NCI-H2107 treated with DMSO at 0.1 percent for 48 hours (cell line): ENCODE results near the gene TMED9.
"Not testable (repeated sequence)": the region's sequence is repeated elsewhere in the genome, so short reads cannot be mapped to it uniquely, and the experiment has no call there.

ENCODE experiments used
- DNase-seq: peaks from one replicate; lab custom pipeline; 2025; ENCODE audit not compliant: unreplicated experiment; lab: John Stamatoyannopoulos, UW

Gene TMED9

DNA sequence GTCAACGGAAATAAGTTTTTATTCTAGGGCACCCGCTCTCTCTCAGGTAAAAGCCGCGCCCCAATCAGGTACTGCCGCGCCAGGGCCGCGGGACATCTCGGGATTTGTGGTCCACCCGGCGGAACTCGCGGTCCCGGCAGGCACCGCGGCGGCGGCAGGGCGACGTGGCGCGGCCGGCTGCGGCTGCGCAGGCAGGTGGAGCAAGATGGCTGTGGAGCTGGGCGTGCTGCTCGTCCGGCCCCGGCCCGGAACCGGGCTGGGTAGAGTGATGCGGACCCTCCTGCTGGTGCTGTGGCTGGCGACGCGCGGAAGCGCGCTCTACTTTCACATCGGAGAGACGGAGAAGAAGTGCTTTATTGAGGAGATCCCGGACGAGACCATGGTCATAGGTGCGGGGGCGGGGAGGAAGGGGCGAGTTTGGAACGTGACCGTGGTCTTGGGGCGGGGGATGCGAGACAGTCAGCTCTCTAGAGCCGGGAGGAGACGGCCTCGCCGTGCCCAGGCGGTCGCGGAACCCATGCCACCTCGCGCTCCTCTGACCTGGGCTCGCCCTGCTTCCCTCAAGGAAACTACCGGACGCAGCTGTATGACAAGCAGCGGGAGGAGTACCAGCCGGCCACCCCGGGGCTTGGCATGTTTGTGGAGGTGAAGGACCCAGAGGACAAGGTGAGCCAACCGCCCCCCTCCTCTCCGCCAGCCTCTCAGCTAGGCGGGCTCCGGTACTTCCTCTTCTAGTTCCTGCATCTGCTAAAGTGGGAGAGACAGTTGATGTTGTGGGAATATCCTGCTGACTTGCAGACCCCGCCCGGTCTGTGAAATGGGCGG is at the start of gene TMED9:
TMED9 (plus strand) TSS at position 194 of the 825 bp plus-strand sequence; CDS start at position 206, 12 bp downstream.
- peak; percentile 33 for DNase-seq

DNA sequence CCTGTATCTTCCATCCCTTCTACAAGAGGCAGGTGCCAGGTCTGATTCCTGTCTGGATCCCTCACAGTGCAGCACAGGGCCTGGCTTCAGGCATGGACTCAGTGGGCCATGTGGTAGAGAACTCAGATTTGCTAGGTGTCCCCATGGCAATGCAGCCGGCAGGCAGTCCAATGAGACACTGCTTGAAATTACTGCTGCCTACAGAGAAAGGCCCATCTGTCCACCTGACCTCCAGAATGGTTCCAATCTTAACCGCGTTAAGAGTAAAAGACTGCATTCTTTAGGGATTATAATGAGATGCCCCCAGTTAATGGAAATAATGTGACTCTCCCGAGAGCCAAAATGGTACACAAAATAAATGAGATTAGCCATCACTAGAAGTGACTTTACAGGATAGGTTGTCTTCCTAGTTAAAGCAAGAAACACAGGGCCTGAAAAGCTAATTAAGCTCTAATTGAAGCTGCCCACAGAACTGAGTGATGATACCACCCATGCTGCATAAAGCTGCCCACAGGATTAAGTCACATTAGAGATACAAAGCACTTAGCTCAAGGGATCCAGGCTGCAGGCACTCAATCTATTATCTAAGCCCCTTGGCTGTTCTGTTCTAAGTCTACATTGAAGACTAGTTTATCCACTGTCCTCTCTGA is 49.1 kb upstream of the TMED9 start:
- no peak for DNase-seq

DNA sequence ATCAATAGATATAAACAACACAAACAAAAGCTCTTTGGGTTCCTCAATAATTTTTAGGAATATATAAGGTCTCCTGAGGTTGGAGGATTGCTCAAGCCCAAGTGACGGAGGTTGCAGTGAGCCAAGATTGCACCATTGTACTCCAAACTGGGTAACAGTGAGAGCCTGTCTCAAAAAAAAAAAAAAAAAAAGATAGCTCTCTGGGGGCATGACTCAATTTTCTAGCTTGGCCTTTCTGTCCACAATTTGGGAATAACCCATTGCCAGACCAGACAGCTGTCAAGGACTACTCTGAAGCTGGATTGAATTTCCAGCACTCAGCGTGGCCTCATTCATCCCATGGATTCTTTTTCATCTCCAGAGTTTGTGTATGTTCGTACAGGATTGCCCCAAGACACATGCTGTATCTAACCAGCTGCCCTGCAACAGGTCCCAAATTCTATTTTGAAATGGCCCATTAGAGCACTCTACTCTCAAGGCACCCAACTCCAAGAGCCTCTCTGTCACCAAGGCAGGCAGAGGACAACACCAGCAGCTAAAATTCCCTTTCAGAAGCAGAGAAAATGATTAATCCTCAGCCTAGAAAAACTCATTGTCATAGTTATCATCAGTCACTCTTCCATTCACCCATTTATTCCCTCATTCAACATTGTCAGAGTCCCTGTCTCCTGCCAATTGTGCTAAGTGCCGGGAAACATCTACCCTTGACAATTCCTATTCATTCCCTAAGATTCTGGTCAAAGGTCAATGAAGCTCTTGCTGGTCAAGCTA is 46.3 kb upstream of the TMED9 start:
- peak; percentile 26 for DNase-seq

DNA sequence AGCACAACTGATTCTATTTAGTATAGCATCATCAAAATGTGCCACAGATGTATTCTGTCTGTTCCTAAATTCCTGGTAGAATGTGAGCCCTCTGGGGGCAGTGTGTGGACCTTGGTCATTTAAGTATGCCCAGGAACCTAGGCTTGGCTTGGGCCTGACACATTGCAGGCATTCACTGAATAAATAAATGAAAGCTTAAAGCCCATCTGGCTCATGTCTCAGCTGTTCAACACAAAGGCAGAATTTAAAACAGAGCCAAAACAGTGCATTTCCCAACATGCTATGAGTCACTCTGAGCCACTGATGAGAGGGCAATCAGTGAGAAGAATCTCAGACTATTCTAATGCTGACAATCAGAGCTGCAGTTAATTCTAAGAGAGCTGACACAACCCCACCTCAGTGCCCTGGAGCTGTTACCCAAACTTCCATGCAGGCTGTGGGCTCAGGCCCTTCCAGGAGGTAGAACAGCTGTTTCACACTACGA is 45.7 kb upstream of the TMED9 start:
- DNase-seq, result no peak

DNA sequence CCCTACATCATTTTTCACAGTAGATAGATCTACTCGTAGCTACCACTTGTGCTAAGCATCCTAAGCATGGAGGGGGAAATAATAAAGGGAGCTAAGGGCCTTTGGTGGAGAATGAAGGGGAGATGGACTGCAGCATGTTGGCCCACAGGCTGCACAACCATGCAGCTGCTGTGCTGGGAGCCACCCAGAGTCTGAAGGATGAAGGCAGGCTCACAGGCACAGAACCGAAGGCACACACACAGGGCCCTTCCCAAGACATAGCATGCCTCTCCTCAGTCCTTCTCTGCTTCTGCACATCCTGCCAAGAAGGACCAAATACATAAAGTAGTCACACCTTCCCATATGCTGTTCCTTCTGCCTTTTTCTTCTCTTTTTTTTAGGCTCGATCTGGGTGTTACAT is 44.3 kb upstream of the TMED9 start:
- no peak for DNase-seq

DNA sequence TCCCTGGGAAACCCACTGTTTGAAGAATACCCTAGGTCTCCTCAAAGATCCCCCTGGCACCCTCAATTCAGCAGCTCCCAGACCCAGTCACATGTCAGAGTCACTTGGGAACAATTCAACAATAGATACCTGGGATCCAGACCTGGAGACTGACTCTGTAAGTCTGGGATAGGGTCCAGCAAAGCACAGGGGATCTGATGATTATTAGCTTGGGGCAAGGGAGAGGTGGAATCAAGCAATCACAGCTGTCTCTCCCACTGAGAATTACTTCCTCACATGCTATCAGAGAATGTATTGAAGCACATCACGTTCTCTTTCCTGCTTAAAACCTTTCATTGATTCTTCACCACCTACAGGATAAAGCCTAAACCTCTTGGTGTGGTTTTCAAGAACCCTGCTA is 43.5 kb upstream of the TMED9 start:
- no peak for DNase-seq

DNA sequence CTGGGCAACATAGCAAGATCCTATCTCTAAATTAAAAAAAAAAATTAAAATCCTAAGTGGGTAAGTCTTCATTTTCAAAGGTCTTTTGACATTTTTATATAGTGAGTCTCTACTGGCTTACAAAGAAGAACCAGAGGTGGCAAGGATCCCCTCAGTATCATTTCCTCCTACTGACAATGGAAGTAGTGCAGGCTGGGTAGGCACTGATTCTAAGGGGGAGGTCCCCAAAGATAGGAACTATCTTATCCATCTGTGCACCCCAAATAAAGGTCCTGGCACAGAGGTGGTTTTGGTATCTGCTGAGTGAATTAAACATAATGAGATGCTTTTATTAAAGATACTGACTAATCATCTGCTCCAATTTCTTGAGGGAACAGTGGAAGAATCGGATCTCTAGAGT is 41.9 kb upstream of the TMED9 start:
- no peak for DNase-seq

DNA sequence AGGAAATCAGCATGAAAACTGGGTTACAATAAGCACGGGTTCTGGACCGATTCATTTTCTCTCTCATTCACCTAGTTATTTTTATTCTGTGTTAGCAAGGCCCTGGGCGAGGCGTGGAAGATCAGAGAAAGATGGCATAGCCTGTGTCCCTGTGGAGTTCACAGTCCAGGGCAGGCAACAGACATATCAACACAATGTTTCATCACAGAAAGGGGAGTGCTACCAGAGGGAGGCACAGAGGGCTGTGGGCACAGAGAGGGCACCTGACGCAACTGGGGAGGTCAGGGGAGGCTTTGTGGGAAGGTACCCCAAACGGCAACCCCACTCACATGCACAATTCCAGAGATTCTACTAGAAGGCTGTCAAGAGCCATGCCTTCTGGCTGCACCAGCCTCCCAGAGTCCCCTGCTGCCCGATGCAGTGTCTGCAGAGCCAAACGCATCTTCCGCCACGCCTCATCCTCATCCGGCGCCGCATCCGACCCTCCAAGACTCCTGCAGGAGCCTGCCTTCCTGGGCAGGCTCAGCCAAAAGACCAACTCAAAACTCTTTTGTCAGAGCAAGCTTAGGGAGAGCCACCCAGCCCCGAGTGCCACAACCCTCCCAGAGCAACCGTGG is 39.1 kb upstream of the TMED9 start:
- DNase-seq, result no peak

DNA sequence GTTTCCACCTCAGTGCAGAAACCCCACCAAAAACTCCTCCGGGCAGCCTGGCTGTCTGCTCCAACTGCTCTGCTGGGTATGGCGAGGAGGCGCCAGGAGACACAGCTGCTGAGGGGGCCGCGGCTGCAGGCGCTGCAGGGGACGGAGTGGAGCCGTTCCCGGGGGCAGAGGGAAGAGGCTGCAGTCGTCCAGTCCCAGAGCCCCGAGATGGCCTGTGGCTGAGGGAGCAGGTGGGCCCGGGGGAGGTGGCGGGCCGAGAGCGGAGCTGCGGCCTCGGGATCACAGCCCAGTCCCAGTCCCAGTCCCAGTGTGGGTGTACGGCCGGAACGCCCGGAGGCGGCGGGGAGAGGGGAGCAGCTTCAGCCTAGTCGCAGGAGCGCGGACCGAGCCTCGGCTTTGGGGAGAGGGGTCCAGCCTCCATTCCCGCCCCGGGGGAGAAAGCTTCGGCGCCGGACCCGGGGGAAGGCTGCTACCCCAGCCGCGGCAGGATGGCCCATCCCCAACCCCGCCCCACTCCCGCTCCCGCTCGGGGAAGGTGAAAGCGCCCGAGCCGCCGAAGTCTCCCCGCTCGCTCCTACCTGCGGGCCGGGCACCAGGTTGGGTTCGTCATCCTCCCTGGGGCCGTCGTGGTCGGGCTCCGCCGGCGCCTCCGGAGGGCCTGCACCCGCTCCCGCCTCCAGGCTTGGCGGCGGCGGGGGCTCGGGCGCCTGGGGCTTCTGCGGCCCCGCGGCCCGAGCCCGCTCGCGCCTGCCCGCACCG is 38.2 kb upstream of the TMED9 start:
- DNase-seq, result no peak

DNA sequence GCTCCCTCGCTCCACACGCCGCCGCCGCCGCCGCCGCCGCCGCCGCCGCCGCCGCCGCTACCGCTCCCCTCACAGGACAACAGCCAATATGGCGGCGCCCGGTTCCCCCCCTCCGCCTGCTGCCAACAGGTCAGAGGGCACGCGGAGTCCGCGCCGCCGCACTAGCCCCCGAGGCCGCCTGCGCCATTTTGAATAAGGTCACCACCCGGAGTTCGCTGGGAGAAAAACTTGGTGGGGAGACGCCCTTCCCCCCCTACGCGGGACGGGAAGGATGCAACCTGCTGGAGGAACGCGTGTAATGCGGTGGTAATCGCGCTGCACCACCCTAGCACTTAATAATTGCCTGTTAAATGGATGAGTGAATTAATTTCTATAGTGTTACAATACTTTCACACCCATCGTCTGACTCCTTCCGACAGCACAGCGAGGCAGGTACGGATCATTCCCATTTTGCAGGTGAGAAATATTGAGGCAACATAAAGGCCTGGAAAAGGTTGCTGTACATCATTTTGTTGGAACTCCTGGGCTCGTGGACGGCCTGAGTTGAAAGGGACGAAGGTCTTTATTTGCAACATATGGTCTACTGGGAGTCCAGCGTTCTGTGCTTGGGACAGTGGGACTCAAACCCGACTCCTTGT is 37.4 kb upstream of the TMED9 start, which contains the start of gene FAM193B:
FAM193B (minus strand) TSS at position 90 of the 638 bp plus-strand sequence. CDS start 105 bp downstream, outside the sequence.
- DNase-seq, result peak; percentile 69

DNA sequence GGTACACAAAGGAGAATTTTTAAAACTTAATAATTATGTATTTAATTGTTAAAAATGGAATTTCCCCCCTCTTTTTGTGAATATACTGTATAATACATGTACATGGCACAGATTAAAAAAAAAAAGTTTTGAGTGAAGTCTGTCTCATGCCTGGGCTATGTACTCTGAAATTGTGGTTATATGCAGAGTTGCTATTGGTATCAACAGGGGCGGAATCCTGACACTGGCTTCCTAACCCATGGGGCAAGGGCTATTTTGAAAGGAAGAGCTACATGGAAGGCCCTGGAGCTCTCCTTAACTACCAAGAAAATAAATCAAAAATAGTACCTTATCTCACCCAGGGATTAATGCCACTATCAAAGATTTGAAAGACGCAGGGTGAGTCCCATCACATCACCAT is 36.8 kb upstream of the TMED9 start:
- DNase-seq, result no peak

DNA sequence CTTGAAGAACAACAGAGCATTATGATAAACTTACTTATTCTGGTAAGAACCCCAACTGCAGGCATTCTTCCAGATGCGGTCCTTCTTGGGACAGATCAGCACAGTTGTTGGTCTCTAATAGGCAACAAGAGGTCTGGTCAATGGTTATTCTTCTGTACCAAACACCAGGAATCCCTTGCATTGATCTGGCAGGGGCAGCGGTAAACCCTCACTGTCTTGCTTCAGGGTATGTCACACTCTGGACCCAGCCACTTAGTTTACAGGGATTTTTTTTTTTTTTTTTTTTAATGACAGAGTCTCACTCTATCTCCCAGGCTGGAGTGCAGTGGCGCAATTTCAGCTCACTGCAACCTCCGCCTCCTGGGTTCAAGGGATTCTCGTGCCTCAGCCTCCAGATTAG is 36.3 kb upstream of the TMED9 start:
- DNase-seq, result no peak

DNA sequence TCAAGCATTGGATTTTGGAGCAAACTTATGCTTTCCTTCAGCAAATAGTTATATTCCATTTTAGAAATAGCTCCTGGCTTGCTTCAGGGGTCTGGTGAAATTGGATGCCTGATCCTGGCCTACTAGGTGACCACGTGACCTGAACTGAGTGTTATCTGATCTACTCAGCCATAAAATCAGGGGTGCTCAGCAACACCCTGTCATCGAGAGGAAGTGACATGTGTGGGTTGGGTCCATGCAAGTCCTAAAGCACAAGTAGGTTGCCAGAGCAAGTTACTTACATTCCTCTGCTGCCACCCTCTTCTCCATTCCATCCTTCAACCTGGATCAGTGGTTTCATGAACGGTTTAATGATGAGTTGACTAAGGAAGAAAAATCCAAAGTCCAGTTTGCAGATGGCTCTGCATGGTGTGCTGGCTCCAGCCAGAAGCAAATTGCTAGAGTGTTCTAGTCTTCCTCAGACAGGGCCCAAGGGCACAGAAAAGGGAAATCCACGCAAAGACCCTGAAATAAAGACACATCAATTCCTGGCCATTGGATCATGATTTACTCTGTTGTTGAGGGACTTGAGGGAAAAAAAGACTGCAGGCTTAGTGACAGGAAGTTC is 34.9 kb upstream of the TMED9 start:
- DNase-seq, result peak; percentile 64

DNA sequence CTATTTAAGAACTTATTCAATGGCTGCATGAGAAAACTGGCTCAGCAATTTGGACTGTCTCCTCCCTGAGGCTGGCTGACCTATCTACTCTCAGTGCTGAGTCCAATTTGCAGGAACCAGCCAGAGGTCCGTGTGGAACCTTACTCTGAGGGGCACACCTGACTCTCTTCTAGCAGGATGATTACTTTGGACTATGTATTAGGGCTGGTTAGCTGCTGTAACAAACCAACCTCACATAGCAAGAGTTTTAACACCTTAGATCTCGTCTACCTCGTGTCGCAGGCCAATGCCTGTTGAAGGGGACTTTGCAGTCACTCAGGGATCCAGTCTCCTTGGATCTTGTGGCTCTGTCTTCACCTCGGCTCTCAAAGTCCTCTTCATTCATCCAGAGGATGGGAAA is 34.2 kb upstream of the TMED9 start:
- DNase-seq, result no peak

DNA sequence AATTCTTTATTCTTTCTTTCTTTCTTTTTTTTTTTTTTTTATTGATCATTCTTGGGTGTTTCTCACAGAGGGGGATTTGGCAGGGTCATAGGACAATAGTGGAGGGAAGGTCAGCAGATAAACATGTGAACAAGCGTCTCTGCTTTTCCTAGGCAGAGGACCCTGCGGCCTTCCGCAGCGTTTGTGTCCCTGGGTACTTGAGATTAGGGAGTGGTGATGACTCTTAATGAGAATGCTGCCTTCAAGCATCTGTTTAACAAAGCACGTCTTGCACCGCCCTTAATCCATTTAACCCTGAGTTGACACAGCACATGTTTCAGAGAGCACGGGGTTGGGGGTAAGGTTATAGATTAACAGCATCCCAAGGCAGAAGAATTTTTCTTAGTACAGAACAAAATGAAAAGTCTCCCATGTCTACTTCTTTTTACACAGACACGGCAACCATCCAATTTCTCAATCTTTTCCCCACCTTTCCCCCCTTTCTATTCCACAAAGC is 32.5 kb upstream of the TMED9 start:
- not testable (repeated sequence) for DNase-seq

DNA sequence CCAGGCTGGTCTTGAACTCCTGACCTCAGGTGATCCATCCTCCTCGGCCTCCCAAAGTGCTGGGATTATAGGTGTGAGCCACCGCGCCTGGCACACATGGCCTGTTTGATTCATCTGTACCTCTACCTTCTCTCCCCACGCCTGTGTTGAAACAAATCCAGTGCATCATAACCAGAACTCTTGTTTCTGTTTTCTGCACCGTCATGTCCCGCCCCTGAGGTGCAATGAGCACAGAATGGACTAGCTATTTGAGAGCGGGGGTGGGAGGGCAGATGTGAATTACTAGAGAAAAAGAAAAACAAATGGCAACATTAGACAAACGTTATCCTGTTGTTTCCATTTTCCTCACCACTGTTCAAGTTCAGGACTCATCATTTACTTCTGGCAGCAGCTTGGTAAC is 27.0 kb upstream of the TMED9 start:
- DNase-seq, result no peak

DNA sequence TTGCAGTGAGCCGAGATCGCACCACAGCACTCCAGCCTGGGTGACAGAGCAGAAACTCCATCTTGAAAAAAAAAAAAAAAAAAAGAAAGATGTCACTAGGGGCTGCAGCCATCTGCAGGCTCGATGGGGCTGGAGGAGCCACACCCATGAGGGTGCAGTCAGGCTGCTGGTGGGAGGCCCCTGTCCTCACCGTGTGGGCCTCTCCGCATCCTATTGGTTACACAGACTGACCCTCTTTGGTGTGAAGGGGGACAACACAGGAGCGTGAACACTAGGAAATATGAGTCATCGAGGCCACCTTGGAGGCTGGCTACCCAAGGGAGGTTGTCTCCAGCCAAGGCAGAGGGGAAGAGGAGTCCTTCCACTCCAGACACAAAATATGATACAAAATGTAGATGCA is 23.7 kb upstream of the TMED9 start:
- no peak for DNase-seq

DNA sequence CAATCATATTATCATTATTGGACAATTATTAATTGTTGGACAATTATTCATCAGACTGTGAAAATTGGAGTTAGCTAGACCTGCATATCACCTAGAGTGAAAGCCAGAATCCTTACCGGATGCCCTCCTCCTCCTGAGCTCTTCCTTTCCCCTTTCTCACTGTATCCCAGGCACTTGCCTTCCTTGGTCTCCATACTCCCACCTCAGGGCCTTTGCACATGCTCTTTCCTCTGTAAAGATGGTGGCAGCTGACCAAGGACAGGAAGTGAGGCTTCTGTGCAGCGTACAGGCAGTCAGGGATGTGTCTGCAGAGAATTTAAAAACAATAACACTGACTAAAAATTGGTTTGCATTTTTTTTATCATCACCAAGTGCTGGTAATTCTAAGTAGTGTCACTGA is 22.1 kb upstream of the TMED9 start:
- no peak for DNase-seq

DNA sequence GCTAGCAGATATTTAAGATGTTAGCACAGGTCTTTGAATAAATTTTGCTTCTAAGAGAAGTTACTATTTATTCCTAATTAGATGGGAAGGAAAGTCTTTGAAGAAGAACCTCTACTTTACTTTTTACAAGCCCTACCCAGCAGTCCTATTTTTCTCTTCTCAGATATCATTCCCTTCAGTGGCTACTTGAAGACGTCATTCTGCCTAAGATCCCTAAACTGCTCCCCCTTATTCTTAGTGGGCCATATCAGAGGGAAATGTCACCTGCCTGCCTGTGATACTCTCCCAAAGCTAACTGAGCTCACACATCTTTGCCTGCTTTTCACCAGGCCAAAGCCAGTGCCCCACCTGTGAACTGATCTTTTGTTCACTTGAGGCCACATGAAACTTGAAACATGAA is 16.5 kb upstream of the TMED9 start:
- DNase-seq, result no peak
